Suprapubic skin (tissue), 4 donors: ENCODE data around the gene ZNF385A.

Experiments
- CTCF ChIP-seq, 2 donors: fragments of 200-600 bp in 1 of 2; fragments of 450-650 bp in 1 of 2; sonication (generic) in 1 of 2; IDR thresholded peaks; one replicate each; pipeline ENCODE4 v1.5.1; 2016 to 2019; ENCODE audit warnings: antibody characterized with exemption in 2 of 2, mild to moderate bottlenecking in 1 of 2, moderate library complexity in 1 of 2
- EP300 ChIP-seq: sonication (generic); formaldehyde crosslinking; IDR thresholded peaks from one replicate; pipeline ENCODE4 v1.6.1; 2017; ENCODE audit warnings: antibody characterized with exemption
- POLR2A ChIP-seq, 2 donors: fragments of 450-650 bp; IDR thresholded peaks; one replicate each; pipeline ENCODE4 v1.6.1; 2017; ENCODE audit warnings: antibody characterized with exemption in 2 of 2, mild to moderate bottlenecking in 2 of 2, moderate library complexity in 2 of 2
- POLR2AphosphoS5 ChIP-seq, 3 donors: sonication (generic); formaldehyde crosslinking; IDR thresholded peaks; one replicate each; pipeline ENCODE4 v1.6.1; 2017; ENCODE audit warnings: antibody characterized with exemption in 3 of 3

DNA sequence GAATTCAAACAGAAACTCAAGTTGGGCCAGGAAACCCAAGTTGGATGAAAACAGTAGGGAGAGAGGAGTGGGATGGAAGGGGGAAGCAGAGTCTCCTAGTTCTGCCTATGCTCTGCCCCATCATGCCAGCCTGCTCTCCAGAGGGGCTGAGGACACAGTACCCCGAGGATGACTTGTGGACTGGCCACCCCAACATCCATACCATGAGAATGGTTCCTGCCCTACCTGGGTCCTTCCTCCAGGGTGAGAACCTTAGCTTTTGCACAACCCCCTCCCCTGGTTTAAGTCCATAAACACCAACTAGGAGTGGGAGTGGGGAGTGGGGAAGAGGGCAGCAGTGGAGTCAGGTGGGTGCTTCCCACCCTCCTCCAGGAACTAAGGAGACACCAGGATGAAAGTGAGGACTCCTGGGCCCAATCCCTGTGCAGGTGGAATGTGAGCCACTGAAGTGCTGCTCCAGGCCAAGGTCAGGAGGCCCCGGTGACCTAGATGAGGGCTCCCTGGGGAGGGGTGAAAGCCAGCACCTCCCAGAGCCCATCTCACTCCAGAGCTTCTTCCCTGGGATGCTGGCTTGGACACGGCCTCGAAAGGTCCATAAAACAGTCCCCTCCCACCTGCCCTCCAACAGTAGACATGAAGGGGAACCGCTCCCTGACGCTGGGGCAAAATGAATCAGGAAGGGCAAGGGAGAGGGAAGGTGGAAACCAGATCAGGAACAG lies 6.6 kb downstream of the ZNF385A start:
- TF ChIP-seq CTCF (IDR thresholded peaks at IDR 0.05) (no peak), POLR2A (IDR thresholded peaks at IDR 0.05) (no peak), POLR2AphosphoS5 (IDR thresholded peaks at IDR 0.05) (no peak), EP300 (no peak)
